GM12873 (cell line): ENCODE measurements around the gene TMEM145.

Experiments used
- TF ChIP-seq, protein P1 (sequence below): IDR thresholded peaks from 2 replicates; pipeline ENCODE4 v1.5.1; 2012; ENCODE audit warnings: low read depth, mild to moderate bottlenecking, moderate library complexity, low read length, control low read depth; ENCODE audit not compliant: insufficient read depth; ENCODE audit errors: missing control alignments

The TMEM145 gene

GRCh38 chr19:42356686-42357085, 43.6 kb downstream of the TMEM145 start:
- TF ChIP-seq, protein P1, sequence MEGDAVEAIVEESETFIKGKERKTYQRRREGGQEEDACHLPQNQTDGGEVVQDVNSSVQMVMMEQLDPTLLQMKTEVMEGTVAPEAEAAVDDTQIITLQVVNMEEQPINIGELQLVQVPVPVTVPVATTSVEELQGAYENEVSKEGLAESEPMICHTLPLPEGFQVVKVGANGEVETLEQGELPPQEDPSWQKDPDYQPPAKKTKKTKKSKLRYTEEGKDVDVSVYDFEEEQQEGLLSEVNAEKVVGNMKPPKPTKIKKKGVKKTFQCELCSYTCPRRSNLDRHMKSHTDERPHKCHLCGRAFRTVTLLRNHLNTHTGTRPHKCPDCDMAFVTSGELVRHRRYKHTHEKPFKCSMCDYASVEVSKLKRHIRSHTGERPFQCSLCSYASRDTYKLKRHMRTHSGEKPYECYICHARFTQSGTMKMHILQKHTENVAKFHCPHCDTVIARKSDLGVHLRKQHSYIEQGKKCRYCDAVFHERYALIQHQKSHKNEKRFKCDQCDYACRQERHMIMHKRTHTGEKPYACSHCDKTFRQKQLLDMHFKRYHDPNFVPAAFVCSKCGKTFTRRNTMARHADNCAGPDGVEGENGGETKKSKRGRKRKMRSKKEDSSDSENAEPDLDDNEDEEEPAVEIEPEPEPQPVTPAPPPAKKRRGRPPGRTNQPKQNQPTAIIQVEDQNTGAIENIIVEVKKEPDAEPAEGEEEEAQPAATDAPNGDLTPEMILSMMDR: no peak

GRCh38 chr19:42357290-42357689, 44.2 kb downstream of the TMEM145 start:
- TF ChIP-seq, protein P1: no peak

GRCh38 chr19:42360787-42361544, 47.9 kb downstream of the TMEM145 start:
- TF ChIP-seq, protein P1: no peak

GRCh38 chr19:42361545-42361910, 48.4 kb downstream of the TMEM145 start:
- TF ChIP-seq, protein P1: no peak

DNA sequence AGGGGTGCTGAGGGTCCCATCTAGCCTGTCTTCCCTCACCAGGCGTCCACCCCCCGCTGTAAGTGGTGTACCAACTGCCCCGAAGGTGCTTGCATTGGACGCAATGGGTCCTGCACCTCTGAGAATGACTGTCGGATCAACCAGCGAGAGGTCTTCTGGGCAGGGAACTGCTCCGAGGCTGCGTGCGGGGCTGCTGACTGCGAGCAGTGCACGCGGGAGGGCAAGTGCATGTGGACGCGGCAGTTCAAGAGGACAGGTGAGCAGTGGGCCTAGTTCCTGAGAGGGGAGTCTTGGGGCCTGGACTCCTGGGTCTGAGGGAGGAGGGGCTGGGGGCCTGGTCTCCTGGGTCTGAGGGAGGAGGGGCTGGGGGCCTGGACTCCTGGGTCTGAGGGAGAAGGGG, 49.2 kb downstream of the TMEM145 start:
- TF ChIP-seq, protein P1: no peak

- TF ChIP-seq, protein P1: no peak
Observed at GRCh38 chr19:42362891-42363440, 49.9 kb downstream of the TMEM145 start.

DNA sequence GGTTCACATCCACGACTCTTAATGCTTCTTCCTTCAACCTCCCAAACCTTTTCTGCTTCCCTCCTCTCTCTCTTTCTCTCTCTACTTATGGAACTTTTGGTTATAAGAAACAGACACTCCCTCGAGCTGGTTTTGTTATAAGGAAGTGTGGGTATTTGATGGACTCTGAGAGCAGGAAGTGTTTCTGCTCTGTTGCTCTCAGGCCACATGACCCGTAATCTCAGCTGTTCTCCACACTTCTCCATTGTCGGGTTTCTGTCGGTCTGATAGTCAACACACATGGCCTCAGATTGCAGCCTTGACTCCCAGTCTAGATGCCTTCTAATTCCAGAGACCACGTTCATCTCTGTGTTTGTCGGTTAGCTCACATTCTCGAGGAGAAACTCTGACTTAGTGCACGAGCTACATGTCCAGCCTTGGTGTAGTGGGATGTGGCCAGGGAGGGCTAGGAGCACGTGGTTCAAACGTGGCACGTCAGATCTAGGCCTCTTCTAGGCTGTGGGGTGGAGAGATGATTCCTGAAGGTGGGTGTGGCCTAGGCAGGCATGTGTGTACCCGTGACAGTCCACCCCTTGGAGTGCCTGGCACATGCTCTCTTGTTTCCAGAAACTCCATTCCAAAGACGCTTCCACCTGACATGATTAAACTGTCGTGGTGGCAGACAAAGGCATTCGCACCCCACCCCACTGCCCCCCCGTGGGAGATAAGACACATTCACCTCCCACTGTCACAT, 50.7 kb downstream of the TMEM145 start:
- TF ChIP-seq, protein P1: no peak
